Amygdala (tissue), 56 donors: ENCODE results near the gene THRA.
A peak's percentile ranks its signal among the peaks of the same experiment; 100 is the strongest.

Source experiments
- DNase-seq, 56 donors: peaks; one replicate each; lab custom pipeline; 2025; lab: John Stamatoyannopoulos, UW

THRA gene, protein sequence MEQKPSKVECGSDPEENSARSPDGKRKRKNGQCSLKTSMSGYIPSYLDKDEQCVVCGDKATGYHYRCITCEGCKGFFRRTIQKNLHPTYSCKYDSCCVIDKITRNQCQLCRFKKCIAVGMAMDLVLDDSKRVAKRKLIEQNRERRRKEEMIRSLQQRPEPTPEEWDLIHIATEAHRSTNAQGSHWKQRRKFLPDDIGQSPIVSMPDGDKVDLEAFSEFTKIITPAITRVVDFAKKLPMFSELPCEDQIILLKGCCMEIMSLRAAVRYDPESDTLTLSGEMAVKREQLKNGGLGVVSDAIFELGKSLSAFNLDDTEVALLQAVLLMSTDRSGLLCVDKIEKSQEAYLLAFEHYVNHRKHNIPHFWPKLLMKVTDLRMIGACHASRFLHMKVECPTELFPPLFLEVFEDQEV

DNA sequence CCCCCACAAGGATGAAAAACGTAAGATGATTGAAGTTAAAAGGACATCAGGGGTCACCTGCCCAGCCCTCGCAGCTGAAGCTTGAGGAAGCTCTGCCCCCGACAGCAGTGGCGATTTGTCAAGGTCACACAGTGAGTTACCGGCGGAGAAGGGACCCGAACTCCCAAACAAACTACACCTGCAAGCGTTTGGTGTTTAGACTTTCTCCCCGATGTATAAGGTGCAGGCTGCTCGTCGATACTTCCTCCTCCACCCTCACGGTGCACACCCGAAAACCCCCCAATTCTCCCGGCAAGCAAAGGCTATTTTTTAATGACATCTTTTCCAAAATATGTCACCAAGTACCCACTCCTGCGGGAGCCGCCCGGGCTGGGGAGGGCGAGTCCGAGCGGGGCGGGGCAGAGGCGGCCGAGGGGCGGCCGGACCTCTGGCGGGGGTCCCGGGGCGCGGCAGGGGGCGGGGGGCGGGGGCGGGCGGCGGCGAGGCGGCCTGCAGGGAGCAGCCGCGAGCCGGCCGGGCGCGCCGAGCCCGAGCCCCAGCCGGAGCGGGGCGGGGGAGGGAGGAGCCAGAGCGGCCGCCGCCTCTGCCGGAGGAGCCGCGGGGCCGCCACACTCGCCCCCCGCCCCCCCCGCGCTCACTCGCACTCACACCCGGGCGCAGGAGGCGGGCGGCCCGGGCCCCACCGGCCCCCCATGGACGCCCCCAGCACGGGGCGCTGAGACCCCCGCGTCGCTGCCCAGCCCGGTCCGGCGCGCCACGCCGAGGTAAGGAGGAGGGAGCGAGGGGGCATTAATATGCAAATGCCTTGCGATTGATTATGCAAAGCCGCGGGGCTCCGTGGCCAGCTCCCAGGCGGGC is at the start of gene THRA:
TSS of gene THRA (plus strand) at position 637 of the 858 bp plus-strand sequence. CDS start 11,524 bp downstream, outside the sequence.
- DNase-seq, result peak in 40 of 56 donors; percentile 27 to 82 (median 60)

DNA sequence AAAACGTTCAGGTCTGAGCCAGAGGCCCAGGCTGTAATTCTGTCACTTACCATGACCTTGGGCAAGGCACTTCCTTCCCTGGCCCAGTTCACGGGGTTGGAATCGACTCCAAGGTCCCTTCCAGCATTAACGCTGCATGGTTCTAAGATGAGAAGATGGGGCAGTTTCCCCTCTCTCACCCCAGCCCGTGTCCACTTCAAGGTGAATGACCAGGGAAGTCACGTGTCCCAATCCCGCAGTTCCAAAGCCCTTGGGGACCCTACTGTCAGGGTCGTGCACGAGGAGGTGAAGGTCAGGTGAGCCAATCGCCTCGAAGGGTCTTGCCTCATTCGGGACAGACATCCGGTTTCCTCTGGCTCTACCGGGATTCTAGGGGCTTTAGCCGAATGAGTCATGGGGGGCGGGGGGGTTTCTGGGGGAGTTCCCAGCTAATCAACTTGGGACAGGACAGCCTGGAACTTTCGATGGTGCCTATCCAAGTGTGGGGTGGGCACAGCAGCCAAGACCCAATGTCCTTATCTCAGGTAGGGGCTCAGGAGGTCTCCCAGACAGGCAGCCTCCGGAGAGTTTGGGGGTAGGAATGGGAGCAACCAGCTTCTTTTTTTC is 48.3 kb upstream of the THRA start:
- DNase-seq, result no peak

DNA sequence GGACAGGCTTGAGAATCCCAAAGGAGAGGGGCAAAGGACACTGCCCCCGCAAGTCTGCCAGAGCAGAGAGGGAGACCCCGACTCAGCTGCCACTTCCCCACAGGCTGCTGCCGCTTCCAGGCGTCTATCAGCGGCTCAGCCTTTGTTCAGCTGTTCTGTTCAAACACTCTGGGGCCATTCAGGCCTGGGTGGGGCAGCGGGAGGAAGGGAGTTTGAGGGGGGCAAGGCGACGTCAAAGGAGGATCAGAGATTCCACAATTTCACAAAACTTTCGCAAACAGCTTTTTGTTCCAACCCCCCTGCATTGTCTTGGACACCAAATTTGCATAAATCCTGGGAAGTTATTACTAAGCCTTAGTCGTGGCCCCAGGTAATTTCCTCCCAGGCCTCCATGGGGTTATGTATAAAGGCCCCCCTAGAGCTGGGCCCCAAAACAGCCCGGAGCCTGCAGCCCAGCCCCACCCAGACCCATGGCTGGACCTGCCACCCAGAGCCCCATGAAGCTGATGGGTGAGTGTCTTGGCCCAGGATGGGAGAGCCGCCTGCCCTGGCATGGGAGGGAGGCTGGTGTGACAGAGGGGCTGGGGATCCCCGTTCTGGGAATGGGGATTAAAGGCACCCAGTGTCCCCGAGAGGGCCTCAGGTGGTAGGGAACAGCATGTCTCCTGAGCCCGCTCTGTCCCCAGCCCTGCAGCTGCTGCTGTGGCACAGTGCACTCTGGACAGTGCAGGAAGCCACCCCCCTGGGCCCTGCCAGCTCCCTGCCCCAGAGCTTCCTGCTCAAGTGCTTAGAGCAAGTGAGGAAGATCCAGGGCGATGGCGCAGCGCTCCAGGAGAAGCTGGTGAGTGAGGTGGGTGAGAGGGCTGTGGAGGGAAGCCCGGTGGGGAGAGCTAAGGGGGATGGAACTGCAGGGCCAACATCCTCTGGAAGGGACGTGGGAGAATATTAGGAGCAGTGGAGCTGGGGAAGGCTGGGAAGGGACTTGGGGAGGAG is 47.5 kb upstream of the THRA start, which contains the start of gene CSF3:
TSS of gene CSF3 (plus strand) at position 436 of the 993 bp plus-strand sequence. CDS start at position 471, 35 bp downstream.
- no peak for DNase-seq

DNA sequence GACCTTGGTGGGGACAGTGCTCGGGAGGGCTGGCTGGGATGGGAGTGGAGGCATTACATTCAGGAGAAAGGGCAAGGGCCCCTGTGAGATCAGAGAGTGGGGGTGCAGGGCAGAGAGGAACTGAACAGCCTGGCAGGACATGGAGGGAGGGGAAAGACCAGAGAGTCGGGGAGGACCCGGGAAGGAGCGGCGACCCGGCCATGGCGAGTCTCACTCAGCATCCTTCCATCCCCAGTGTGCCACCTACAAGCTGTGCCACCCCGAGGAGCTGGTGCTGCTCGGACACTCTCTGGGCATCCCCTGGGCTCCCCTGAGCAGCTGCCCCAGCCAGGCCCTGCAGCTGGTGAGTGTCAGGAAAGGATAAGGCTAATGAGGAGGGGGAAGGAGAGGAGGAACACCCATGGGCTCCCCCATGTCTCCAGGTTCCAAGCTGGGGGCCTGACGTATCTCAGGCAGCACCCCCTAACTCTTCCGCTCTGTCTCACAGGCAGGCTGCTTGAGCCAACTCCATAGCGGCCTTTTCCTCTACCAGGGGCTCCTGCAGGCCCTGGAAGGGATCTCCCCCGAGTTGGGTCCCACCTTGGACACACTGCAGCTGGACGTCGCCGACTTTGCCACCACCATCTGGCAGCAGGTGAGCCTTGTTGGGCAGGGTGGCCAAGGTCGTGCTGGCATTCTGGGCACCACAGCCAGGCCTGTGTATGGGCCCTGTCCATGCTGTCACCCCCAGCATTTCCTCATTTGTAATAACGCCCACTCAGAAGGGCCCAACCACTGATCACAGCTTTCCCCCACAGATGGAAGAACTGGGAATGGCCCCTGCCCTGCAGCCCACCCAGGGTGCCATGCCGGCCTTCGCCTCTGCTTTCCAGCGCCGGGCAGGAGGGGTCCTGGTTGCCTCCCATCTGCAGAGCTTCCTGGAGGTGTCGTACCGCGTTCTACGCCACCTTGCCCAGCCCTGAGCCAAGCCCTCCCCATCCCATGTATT is 46.5 kb upstream of the THRA start:
- DNase-seq, result no peak

DNA sequence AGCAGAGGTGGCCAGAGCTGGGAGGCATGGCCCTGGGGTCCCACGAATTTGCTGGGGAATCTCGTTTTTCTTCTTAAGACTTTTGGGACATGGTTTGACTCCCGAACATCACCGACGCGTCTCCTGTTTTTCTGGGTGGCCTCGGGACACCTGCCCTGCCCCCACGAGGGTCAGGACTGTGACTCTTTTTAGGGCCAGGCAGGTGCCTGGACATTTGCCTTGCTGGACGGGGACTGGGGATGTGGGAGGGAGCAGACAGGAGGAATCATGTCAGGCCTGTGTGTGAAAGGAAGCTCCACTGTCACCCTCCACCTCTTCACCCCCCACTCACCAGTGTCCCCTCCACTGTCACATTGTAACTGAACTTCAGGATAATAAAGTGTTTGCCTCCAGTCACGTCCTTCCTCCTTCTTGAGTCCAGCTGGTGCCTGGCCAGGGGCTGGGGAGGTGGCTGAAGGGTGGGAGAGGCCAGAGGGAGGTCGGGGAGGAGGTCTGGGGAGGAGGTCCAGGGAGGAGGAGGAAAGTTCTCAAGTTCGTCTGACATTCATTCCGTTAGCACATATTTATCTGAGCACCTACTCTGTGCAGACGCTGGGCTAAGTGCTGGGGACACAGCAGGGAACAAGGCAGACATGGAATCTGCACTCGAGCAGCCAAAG is 45.2 kb upstream of the THRA start:
- DNase-seq, result no peak

DNA sequence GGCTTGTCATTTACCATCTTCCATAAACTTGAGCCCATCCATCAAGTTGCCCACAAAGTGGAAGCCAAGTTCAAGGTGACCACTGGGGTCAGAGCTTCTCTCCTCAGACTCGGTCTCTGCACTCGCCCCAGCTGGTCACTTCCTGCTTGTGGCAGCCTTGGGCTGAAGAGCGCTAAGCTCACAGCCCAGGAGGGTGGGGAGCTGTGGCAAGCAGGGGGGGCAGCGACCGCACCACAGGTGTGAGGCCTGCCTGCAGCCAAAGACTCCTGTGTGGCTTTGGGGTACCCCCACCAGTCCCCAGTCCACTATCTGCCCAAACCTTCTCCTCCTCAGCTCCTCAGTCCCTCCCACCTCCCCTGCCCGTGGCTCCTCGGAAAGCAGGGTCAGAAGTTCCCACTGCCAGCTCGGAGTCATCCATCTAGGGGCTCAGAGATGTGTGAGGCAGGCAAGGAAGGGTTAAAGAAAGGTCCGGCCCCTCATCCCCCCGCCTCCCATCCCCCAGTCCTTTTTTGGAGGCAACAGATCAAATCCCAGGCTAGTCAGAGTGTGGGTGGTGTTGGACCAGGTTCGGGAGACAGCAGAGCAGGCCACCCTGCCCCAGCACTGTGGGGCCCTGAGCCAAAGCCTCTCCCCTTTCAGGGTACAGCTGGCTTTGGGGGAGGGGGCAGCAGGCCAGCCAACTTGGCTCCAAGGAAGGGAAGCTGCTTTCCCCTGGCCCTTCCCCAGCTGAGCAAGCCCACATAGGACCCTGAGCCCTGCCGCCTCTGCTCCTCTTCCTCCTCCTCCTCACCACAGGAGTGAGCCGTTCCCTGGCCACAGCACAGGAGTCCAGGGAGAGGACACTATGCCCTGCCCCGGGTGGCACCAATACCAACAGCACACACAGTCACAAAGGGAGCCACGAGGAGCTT is 44.3 kb upstream of the THRA start:
- DNase-seq, result peak in 2 of 56 donors; percentile 6 to 7

DNA sequence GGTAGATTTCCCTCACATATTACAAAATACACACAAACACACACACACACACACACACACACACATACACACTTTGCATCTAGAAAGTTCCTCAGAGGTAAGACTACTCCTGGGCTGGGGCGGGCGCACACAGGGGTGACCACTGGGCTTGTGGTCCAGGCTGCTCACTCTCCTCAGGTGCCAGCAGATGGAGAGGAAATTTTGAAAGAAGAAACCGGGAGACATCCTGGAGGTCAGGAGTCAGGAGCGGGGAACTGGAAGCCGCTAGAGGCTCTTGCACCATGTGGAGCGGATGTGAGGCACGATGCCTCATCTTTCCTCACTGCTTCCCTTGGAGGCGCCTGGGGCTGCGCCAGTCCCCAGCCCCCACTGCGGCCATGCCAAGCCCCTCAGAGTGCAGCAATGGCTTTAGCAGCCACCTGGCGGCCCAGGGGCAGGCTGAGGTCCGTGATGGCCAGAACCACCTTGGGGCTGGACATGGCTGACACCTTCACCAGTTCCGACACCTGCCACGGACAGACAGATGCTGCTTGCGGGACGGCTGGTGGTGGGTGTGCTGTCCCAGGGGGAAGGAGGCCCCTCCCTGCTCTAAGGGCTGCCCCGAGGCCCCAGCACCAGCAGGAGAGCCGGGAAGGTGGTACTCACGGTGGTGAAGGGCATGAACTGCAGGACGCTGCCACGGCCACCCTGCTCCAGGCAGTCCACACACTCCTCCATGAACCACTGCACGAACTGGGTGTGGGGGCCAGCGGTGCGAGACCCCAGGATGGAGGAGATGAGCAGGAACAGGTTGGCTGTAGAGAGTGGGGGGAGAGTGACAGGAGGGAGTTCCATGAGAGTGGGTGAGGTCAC is 43.4 kb upstream of the THRA start:
- DNase-seq, result no peak

DNA sequence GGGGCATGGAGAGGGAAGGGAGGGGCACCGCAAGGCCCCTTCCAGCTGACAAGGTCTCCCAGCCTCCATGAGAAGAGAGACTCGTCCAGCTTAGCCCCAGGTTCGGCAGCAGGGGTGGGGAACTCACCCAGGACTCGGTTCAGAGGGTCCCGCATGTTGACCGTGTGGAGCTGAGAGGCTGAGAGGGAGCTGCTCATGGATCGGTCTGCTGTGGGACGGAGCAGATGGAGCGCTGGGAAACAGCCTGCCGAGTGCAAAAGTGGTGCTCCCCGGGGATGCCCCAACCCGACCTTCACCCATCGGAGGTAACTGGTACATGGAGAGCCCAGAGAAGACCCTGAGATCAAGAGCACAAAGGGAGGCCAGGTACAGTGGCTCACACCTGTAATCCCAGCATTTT is 42.6 kb upstream of the THRA start:
- DNase-seq, result no peak

DNA sequence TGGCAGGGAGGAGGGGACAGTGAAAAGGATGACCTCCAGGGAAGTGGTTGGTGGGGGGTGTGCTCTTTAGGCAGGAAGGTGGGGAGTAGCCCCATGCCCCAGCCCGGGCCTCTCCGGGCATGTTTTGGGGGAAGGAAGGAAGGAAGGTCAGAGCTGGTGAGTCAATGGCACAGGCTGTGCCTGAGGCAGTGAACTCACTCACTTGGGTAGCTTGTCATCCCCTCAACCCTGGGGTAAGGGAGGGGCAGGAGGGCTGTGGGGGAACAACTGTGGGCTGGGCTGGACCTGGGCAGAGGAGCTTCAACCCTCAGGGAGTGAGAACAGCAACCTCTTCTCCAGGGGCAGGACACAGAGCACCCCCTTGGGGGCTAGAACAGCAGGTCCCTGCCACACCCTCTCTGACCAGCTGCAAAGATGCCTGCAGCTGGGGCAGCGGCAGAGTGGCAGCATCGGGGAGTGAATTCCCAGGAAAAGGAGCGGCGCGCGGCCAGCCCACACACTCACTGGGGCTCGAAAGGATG is 41.3 kb upstream of the THRA start:
- no peak for DNase-seq

DNA sequence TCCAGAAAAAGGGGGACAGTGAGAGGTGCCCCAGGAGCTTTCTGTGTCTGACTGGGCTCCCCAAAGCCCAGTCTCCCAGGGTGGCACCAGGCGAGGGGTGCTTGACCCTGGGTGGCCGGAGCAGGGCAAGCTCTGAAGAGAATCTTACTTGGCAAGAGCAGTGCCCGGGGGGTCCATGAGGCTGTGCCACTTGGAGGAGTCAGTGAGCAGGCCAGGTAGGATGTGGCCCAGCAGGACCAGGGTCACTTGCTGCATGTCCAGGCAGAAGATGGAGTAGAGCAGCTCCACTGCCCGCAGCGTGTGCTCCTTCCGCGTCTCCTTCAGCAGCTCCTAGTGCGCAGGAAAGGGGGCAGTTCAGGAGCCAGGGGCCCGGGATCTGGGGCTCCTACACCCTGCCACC is 40.3 kb upstream of the THRA start:
- DNase-seq, result no peak

DNA sequence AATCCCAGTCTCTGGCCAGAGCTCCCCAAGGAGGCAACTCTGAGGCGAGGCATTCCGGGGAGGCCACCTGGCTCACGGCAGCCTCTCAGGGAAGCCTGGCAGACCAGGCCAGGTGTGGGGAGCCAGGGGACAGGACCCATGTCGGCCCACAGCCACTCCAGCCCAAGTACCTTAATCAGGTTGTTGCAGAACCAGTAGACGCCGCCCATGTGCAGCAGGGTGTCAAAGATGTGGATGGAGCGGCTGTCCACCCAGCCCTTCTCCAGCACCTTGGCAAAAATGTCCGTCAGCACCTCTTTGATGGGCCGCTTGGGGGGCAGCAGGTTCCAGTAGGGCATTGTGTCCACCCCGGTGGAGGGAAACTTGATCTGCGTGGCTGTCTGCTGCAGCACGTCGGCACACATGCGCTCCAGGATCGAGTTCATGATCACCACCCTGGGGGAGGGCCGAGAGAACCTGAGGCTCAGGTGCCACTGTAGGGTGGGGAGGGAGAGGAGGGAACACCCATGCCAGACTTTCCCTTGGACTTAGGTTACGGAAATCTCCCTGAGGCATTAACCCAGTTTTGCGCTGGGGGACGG is 39.7 kb upstream of the THRA start:
- no peak for DNase-seq

DNA sequence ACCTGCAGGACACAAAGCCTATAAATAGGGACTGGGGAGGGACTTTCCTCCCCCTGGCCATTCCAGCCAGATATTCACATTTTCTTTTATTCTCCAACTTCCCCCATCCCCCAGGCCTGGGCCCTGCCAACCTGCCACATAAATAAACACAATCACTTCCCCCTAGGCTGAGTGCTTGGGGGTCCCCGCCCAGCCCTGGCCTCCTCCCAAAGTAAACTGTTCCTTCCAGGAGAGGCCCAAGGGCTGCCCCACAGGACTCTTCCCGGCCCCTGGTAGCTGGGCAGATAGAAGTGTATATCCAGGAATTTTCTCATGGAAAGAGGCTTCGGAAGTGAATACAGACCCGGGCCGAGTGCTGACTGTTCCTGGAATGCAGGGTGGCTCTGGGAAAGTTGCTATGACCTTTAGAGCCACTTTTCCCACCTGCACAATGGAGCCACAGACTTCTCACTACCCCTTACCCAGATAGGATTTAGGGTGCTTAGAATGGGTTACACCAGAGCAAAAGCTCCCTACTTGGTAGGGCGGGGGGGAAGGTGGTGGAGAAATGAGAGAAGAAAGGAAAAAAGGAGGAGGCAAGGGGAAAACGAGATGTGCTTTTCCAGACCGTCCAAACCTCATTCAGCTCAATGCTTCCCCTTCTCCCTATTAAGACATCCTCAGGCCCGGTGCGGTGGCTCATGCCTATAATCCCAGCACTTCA is 39.0 kb upstream of the THRA start:
- no peak for DNase-seq

DNA sequence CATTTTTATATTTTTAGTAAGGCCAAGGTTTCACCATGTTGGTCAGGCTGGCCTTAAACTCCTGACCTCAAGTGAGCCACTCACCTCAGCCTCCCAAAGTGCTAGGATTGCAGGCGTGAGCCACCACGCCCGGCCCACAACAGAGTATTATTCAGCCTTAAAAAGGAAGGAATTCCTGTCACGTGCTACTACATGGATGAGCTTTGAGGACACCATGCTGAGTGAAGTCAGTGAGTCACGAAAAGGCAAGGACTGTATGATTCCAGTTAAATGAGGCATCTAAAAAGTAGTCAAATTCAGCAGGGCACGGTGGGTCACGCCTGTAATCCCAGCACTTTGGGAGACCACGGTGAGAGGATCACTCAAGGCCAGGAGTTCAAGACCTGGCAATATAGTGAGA is 37.9 kb upstream of the THRA start:
- no peak for DNase-seq

DNA sequence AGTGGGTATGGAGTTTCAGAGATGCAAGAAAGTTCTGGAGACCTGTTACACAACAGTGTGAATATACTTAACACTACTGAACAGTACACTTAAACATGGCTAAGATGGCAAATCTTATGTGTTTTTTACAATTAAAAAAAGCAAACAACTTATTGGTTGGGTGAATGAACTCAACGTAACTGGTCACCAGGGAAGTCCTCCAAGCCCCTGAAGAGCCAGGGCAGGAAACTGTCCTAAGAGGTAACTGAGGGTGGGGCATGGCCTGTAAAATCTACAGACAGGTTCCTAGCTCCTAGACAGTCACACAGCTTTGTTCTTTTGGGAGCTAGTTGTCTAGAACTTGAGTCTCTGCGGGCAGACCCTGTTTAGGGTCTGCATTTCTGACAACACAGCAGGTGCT is 37.2 kb upstream of the THRA start:
- no peak for DNase-seq
